Measurements from ENCODE around the gene MAGEA9B. TPM values are rescaled to one million over a fixed set of nuclear protein-coding genes. Genes with fewer than 3 reads are reported as not detected.

The MAGEA9B gene, protein sequence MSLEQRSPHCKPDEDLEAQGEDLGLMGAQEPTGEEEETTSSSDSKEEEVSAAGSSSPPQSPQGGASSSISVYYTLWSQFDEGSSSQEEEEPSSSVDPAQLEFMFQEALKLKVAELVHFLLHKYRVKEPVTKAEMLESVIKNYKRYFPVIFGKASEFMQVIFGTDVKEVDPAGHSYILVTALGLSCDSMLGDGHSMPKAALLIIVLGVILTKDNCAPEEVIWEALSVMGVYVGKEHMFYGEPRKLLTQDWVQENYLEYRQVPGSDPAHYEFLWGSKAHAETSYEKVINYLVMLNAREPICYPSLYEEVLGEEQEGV
- not detected in 2 replicates for total RNA-seq

DNA sequence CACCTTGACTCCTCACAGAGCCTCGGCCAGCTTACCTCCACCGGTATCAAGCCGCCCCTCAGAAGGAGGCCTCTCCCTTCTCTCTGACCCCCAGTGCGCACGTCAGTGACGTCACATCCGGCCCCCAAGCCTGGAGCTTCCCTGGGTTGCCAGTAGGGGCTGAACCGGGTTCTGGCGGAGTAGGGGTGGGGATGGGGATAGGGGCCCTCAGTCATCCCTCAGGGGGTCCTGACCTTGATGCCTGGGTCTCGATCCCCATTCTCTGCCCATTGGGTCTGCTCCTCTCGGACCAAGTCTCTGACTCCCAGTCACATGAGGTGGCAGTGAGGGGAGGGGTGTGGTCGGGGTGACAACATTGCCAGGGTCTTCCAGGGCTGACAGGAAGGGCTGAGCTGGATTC, at the start of gene MAGEA9B:
Gene MAGEA9B (minus strand): TSS at position 101 of the 400 bp plus-strand sequence. CDS start 4,280 bp downstream, outside the sequence.

DNA sequence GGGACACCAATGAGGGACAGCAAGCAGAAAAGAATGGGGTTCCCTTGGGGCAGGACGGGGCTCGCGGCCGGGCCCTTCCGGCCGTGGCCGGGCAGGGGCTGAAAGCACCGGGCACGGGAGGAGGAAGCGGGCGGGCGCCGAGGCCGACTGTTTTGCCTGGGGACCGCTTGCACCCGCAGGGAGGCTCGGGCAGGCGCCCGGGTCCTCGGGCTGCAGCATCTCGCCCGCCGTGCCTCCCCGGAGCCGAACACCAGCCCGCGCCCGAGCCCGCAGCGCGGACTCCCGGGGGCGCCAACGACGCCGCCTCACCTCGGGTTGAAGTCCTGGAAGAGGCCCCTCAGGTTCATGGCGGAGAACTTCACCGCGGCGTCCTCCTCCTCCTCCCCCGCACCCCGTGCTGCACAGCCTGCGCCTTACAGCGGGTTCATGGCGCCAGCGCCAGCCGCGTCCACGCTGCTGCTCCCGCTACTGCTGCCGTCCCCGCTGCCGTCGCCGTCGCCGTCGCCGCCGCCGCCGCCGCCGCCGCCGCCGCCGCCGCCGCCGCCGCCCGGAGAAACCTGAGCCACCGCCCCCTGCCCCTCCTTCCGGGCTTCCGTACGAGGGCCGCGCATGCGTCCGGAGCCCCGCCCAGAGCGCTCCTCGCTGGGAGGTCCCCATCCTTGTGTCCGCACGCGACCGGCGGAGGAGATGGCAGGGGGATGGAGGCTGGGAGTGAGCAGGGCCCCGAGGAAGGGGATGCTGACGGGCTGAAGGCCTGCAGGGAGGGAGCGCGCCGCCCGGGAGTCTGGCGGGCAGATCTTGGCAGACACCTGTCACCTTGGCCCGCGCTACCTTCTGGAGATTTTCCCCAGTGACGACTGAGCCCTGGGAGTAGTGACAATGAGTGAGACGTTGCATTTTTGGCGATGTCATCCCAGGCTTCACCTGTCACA, 44.2 kb upstream of the MAGEA9B start, which contains the start of gene TMEM185A:
Gene TMEM185A (minus strand): TSS at position 559 of the 932 bp plus-strand sequence. CDS start 212 bp downstream, at position 347.

DNA sequence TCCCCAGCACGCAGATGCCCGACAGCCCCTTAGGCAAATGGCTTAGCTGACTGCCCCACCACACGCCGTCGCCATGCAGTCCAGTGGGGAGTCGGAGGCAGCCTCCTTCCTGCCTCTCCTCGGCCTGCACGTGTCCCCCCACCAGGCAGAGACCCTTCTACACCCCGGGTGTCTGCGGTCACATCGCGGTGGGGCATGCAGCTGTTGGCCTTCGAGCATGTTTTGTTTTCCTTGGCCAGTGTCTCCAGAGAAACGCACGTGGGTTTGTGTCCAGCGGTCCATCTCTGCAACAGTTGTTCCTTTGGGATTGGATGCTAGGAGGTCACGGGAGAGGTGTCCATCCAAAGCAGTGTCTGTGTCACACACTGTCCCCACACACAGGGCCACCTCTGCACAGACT, 8.0 kb upstream of the MAGEA9B start, which contains the start of gene HSFX2:
Gene HSFX2 (minus strand): TSS at position 101 of the 400 bp plus-strand sequence. CDS start 614 bp downstream, outside the sequence.

DNA sequence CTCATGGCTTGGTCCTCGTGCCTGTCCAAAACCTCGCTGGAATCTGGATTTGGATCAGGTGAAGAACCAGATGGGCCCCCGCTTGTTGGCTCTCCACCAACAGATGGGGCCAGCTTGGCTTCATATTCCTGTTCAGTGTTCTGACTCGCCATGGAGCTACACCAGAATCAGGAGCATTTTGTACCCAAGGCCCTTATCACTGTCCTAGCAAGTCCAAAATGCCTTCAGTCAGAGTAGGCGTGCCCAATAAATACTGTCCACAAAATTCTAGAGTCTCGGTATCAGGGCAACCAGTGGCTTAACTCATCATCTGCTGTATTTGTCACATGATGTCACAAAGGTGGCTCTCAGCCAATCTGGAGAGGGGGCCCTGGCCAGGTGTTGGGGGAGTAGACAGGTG, 37.6 kb downstream of the MAGEA9B start, which contains the start of gene HSFX3:
Gene HSFX3 (minus strand): TSS at position 224 of the 400 bp plus-strand sequence. CDS start 72 bp downstream, at position 152.

DNA sequence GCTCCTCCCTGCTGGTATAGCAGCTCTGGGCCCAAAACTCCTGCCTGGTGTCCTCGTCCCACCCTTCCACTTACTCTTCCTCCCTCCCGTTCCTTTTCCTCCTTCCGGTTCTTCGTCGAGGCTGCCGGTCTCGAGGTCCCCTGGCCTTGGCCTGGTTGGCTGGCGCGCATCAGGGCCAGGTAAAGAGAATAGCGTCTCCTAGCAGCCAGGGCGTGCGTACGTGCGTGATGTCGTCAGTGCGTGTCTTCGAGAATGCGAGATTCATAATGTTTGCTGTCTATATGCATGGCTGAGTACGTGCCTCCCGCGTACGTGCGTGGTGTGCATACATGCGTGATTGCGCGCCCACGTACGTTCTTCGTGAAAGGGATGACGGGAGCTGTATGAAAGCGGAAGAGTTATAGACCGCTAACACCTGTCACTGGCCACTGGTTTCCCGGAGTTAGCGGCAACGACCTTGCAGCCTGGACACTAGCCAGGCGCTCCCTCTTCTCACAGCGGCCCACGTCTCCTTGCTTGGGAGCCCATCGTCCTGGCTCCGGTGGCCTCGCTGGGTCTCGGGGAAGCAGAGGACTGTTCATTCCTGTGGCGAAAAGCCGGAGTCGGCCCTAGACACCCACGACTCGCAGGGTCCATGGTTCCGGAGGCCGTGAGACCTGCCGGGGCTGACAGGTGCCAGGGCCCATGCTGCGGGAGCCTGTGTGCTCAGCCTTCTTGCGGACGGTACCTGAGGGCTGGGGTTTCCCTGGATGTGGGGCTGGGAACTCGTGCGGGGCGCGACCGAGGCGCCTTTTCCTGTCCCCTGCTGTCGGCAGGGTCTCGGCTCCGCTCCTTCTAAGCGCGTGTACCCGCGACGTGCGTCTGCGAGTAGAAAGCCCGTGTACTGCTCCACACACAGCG, 46.4 kb downstream of the MAGEA9B start, which contains the start of gene EOLA1:
Gene EOLA1 (plus strand): TSS at position 392 of the 900 bp plus-strand sequence. CDS start 4,619 bp downstream, outside the sequence.

Other genes with a start within 250 kb of the MAGEA9B start
- 34.4 and 59.9 TPM in 2 replicates for gene IDS, start 82.2 kb downstream of the MAGEA9B start, total RNA-seq
- 14.9 and 16.0 TPM in 2 replicates for gene EOLA1, start 46.4 kb downstream of the MAGEA9B start, total RNA-seq
- not detected in 2 replicates for gene HSFX3, start 37.5 kb downstream of the MAGEA9B start, total RNA-seq
- not detected in 2 replicates for gene HSFX2, start 7.9 kb upstream of the MAGEA9B start, total RNA-seq
- gene TMEM185A, start 44.3 kb upstream of the MAGEA9B start, total RNA-seq, result 16.2 and 18.9 TPM in 2 replicates
- not detected in 2 replicates for gene MAGEA11, start 124.6 kb upstream of the MAGEA9B start, total RNA-seq
- gene HSFX1, start 186.6 kb upstream of the MAGEA9B start, total RNA-seq, result 1.00 TPM in 2 replicates
- not detected in 2 replicates for gene MAGEA9, start 194.5 kb upstream of the MAGEA9B start, total RNA-seq

All from uterine smooth muscle cell (primary cell).